Ammon's horn (tissue), 1 donor: Measurements from ENCODE around the gene MSH2.
"Not testable (repeated sequence)": the region's sequence is repeated elsewhere in the genome, so short reads cannot be mapped to it uniquely, and the experiment has no call there.

Experiments used
- DNase-seq: peaks from one replicate; pipeline ENCODE4 v3.0.0-alpha.2; 2016; ENCODE audit warnings: low spot score

Gene MSH2

GRCh38 chr2:47407976-47408375 lies 5.0 kb downstream of the MSH2 start:
- DNase-seq, result not testable (repeated sequence)

DNA sequence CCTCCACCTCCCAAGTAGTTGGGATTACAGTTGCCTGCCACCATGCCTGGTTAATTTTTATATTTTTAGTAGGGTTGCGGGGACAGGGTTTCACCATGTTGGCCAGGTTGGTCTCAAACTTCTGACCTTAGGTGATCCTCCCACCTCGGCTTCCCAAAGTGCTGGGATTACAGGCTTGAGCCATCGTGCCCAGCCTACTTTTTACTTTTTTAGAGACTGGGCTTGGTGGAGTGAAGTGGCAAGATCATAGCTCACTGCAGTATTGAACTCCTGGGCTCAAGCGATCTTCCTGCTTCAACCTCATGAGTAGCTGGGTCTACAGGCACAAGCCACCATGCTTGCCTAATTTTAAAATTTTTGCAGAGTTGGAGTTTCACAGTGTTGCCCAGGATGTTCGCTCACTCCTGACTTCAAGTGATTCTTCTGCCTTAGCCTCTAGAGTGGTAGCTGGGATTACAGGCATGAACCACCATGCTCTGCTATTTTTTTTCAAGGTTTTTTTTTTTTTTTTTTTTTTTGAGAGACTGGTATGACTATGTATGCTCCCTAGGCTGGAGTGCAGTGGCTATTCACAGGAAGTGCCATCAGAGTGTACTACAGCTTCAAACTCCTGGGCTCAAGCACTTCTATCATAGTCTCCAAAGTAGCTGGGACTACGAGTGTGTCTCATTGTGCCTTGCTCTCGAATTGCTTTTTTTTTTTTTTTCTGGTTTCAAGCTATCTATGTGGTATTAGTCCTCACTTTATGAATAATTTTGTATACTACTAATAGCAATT lies 11.9 kb downstream of the MSH2 start:
- DNase-seq, result no peak

GRCh38 chr2:47420214-47420613 lies 17.3 kb downstream of the MSH2 start:
- DNase-seq, result no peak

DNA sequence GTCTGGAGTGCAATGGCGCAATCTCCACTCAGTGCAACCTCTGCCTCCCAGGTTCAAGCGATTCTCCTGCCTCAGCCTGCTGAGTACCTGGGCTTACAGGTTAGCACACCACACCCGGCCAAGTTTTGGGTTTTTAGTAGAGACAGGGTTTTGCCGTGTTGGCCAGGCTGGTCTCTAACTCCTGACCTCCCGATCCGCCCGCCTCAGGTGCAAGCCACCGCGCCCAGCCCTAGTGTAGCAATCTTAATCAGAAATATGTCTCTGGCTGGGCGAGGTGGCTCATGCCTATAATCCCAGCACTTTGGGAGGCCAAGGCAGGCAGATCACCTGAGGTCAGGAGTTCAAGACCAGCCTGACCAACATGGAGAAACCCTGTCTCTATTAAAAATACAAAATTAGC lies 17.7 kb downstream of the MSH2 start:
- DNase-seq, result not testable (repeated sequence)

GRCh38 chr2:47422016-47422415 lies 19.1 kb downstream of the MSH2 start:
- no peak for DNase-seq

DNA sequence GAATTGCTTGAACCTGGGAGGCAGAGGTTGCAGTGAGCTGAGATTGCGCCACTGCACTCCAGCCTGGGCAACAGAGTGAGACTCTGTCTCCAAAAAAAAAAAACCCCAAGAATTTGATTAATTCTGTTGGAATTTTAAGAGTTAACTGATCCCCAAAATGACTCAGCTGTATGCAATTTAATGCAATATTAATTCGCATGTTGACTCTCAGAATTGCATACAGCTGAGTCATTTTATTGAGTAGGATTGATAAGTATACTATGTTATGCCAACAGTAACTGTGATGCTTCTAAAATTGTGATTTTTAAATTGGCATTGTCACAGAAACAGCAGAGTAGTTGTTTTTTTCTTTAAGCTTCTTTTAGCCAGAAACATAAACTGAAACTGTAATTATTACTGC lies 19.6 kb downstream of the MSH2 start:
- DNase-seq, result no peak

DNA sequence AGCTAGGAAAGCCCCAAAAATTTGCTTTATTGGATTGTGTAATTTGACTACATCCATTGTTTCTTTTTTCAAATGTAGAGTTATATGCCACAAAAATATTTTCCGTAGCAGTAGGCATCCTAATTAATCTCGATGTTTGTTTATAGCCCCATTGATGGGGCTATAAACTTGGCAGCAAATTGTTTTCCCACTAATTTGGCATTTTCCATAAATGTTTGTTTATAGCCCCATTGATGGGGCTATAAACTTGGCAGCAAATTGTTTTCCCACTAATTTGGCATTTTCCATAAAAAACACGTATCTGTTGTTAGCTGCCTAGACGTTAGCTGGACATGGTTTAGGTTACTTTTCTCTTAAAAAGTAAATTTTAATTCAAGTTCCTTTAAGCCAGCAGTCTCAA lies 23.8 kb downstream of the MSH2 start:
- DNase-seq, result no peak

DNA sequence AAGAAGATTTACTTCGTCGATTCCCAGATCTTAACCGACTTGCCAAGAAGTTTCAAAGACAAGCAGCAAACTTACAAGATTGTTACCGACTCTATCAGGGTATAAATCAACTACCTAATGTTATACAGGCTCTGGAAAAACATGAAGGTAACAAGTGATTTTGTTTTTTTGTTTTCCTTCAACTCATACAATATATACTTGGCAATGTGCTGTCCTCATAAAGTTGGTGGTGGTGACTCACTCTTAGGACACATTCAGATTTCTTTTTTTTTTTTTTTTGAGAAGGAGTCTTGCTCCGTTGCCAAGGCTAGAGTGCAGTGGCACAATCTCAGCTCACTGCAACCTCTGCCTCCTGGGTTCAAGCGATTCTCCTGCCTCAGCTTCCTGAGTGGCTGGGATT lies 26.8 kb downstream of the MSH2 start:
- DNase-seq, result no peak

DNA sequence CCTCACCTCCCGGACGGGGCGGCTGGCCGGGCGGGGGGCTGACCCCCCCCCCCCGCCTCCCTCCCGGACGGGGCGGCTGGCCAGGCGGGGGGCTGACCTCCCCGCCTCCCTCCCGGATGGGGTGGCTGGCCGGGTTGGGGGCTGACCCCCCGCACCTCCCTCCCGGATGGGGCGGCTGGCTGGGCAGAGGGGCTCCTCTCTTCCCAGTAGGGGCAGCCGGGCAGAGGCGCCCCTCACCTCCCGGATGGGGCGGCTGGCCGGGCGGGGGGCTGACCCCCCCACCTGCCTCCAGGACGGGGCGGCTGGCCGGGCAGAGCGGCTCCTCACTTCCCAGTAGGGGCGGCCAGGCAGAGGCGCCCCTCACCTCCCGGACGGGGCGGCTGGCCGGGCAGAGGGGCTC lies 30.1 kb downstream of the MSH2 start:
- not testable (repeated sequence) for DNase-seq

- DNase-seq, result not testable (repeated sequence)
Observed at GRCh38 chr2:47433445-47433844, 30.5 kb downstream of the MSH2 start.

GRCh38 chr2:47437287-47437686 lies 34.3 kb downstream of the MSH2 start:
- peak; percentile 66 for DNase-seq

GRCh38 chr2:47438106-47438505 lies 35.1 kb downstream of the MSH2 start:
- DNase-seq, result no peak

DNA sequence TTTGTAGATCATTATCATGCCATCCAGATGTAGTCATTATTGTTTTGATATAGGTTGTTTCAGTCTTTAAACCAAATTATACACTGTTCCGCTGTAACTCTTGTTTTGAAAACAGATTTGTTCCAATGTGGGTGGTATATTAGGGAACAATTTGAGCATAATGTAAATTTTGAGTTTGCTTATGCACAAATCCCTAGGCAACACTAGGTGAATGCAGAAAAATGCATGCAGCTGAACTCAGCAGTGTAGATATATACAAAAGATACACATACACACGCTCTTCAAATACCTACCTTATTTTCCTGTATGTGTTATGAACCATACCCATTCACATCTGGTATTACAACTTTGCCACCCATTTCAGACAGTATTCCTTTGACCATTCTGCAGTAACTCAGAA lies 35.8 kb downstream of the MSH2 start:
- DNase-seq, result no peak

DNA sequence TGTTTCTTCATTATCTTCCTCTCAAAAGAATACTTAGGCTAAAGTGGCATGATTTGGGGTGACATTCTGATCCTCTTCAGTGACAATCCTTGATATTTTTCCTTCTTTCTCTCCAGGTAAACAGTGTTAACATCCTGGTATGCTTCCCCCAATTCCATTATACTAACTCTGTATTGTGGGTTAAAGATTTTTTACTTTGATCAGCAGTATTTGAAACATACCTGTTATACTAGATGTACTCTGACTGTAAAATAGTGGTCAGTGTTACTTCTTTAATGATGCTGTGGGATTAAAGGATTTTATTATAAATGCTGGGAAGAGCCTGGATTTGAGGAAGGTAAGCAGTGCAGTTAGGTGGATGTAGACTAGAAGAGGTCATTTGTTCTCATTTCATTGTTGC lies 48.8 kb downstream of the MSH2 start:
- no peak for DNase-seq

DNA sequence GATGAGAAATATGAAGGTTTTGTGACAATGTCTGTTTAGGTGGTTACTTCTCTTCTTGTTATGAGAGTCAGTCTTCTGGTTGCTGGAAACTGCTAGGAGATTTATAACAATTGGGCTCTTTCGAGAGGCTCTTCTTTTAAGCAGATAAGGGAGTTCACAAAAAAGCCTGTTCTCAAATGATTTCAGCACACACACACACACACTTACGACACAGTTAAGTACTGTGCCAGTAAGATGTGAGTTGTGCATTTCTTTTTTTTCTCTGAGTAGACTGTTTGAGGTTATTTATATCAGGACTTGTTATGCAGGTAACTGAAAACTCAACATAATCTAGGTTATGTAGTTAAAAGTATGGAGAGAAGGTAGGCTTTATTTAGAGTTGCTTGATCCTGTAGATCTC lies 49.8 kb downstream of the MSH2 start:
- no peak for DNase-seq

GRCh38 chr2:47454818-47455217 lies 51.9 kb downstream of the MSH2 start:
- not testable (repeated sequence) for DNase-seq

- no peak for DNase-seq
Observed at GRCh38 chr2:47455411-47455810, 52.5 kb downstream of the MSH2 start.

- DNase-seq, result no peak
Observed at GRCh38 chr2:47456851-47457250, 53.9 kb downstream of the MSH2 start.

DNA sequence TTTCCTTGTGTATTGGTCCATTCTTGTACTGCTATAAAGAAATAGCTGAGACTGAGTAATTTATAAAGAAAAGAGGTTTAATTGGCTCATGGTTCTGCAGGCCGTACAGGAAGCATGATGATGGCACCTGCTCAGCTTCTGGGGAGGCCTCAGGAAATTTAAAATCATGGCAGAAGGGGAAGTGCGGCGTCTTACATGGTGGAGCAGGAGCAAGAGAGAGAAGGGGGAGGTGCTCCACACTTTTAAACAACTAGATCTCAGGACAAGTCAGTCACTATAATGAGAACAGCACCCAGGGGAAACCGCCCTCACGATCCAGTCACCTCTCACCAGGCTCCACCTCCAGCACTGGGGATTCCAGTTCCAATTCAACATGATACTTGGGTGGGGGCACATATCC lies 54.3 kb downstream of the MSH2 start:
- no peak for DNase-seq

GRCh38 chr2:47459021-47459420 lies 56.1 kb downstream of the MSH2 start:
- DNase-seq, result no peak

- no peak for DNase-seq
Observed at GRCh38 chr2:47460766-47461165, 57.8 kb downstream of the MSH2 start.

DNA sequence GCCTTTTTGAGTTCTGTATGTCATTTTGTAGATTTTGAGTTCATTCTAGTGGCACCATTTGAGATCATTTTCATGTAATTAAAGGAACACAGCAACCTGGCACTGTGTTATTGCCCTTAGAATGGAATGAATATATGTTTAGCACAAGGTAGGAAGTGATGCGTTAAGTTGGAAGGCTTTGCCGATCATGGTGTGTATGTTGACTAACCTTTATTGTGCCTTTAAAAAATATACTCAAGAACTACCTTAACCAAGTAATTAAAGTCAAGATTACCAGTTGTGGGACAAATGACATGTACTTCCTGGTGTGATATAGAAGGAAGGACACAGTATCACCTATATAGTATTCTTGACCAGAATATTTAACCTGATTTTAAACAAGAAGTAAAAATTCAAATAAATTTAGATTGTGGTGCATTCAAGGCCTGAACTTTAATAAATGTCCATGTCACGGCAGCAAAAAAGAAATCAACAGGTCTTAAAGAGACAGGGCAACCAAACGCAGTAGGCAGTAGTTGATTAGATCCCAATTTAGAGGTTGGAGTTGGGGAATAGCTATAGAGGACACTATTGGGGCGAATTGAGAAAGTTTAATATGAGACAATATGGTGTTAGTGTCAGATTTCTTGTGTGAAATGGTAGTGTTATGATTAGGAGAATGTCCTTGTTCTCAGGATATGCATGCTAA lies 68.6 kb downstream of the MSH2 start:
- no peak for DNase-seq

DNA sequence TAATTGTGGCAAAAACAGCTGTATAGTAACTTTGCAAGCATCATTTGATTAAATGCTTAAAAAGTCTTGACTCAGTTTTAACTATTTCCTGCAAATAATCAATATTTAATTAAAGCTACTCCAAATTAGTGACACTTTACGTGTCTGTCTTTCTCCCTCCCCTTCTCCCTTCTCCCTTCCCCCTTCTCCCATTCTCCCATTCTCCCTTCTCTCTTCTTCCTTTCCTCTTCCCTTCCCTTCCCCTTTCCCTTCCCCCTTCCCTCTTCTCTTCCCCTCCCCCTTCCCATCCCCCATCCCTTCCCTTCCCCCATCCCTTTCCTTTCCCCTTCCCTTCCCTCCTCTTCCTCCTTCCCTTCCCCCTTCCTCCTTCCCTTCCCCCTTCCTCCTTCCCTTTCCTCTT lies 76.9 kb downstream of the MSH2 start:
- no peak for DNase-seq

- no peak for DNase-seq
Observed at GRCh38 chr2:47483191-47483590, 80.2 kb downstream of the MSH2 start.
